Hematopoietic multipotent progenitor cell treated with erythropoietin and hydrocortisone succinate and interleukin-3 and kit ligand, for 15 days (in vitro differentiated cells): ENCODE results near the gene SYNGR3.
A peak's percentile ranks its signal among the peaks of the same experiment; 100 is the strongest.

Experiments
- DNase-seq: peaks from one replicate; pipeline ENCODE4 v3.0.0-alpha.2; 2015; ENCODE audit warnings: low spot score

The SYNGR3 gene

DNA sequence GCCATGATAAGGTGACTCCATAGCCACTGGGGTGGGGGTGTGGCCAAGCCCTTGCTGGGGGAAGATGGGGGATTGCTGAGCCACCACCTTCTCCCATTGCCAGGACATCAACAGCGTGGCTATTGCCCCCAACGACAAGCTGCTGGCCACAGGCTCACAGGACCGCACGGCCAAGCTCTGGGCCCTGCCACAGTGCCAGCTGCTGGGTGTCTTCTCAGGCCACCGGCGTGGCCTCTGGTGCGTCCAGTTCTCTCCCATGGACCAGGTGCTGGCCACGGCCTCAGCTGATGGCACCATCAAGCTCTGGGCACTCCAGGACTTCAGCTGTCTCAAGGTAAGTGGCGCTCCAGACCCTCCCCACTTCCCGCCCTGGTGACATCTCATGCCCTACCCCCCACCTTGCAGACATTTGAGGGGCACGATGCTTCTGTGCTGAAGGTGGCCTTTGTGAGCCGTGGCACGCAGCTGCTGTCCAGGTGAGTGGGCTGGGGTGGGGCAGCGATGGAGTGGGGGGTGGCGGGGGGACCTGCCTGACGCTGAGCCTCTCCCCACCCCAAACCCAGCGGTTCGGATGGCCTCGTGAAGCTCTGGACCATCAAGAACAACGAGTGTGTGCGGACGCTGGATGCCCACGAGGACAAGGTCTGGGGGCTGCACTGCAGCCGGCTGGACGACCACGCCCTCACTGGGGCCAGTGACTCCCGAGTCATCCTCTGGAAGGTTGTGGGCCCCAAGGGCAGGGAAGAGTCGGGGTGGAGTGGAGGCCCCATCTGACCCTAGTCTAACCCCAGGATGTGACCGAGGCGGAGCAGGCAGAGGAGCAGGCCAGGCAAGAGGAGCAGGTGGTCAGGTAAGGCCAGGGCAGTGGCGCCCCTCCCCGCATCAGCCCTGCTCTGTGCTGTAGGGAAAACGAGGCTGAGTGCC, 12.6 kb upstream of the SYNGR3 start:
- no peak for DNase-seq

DNA sequence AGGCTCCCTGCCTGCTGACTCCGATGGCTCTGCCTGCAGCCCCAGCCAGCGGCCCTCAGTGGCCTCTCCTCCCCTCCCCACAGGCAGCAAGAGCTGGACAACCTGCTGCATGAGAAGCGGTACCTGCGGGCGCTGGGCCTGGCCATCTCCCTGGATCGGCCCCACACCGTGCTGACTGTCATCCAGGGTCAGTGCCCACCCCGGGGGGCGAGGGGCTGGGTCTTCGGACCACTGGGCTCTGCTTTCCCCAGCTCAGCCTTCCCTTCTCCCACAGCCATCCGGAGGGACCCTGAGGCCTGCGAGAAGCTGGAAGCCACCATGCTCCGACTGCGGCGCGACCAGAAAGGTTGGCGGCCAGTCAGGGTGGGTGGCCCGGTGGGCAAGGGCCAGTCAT, 11.9 kb upstream of the SYNGR3 start:
- DNase-seq, result no peak

DNA sequence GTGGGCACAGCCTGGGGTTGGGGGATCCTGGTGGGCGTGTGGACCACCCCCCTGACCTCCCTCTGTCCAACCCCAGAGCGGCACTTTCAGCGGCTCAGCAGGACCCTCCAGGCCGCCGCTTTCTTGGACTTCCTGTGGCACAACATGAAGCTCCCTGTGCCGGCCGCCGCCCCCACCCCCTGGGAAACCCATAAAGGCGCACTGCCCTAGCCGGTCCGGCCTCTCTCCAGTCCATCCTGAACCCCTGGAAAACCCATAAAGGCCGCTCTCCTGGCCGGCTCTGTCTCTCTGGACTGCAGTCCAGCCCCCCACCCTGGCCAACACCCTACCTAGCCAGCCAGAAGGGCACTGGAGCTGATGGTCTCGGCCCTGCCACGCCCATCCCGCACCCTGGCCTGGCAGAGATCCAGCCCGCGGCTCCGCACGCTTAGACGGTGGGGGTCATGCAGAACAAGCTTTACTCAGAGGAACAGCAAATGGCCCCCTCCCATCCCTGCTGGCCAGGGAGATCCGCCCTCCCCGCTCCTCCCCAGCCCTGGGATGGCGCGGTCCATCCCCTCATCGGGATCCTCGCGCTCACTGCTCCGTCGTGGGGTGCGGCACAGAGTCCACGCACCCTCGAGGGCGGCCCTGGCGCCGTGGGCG, 11.2 kb upstream of the SYNGR3 start:
- DNase-seq, result no peak

DNA sequence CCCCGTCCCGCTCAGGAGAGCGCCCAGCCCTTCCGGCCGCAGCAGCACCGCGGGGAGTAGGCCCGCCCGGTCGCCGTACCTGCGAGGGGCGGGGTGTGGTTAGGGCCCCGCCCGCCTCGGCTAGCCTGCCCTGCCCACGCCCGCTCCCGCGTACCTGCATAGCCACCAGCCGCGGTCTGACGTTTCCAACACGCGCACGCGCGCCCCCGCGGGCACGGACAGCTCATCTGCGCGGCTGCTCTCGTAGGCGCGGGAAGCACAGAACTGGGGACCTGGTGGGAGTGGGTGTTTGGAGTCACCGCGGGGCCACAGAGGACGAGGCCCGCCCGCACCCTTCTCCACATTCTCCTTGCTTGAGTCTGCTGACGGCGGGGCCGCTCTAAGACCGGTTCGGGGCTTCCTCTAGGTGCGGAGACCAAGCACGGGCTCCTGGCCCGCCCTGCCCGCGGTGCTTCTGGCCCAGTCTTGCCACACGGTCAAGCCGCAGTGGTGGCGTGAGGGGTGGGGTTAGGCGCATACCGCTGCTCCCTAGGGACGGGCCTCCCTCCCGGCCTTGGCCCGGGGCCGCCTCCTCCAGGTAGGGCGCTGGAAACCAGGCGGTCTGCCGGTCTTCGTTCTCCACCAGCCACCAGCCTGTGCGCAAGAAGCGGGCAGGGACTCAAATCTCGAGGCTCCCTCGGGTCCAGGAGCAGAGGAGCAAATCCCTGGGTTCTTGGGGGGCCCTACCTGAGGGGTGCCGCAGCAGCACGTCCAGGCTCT, 10.3 kb upstream of the SYNGR3 start:
- DNase-seq, result no peak

DNA sequence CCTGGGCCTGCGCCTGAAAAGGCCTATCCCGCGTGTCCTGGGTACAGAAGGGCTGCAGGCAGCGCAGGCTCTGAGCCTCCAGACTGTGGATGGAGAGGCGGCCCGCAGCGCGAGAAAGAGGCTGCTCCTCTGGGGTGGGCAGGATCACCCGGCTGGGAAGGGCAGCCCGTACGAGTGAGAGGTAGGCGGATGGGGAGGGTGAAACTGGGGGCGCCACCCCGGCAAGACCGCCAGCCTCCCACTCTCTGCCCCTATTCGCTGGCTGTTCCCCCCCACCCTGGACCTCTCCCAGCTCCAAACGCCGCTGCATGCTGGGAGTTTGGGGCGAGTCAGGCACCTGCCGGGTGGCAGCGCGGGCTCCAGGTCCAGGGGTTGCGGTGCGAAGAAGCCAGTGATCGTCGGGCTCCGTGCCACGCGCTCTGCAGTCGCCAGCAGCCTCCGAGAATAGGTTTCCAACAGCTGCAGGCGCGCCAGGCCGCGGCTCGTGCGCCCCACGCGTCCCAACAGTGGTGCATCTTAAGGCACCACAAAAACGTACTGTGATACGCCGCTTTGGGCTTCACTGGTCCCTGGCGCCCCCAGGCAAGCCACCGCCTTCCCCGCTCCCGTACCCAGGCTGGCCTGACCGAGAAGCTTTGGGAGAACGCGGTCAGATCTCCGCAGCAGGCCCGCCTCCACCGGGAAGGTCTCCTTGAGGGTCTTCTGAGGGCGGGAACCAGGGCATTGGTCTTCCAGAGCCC, 9.6 kb upstream of the SYNGR3 start:
- no peak for DNase-seq

DNA sequence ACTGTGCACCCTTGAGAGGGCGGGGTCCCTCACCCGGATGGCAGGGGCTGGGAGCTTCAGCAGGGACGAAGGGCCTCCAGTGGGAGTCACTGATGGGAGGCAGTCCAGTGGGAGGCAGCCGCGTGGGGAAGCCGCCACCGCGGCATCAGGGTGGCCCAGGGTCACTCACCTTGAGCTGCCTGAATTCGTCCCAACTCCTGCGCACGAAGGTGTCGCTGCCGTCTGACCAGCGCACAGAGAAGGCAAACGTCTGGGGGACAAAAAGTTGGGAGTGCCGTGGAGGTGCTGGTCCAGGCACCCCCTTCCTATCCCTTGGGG, 9.0 kb upstream of the SYNGR3 start:
- DNase-seq, result no peak

DNA sequence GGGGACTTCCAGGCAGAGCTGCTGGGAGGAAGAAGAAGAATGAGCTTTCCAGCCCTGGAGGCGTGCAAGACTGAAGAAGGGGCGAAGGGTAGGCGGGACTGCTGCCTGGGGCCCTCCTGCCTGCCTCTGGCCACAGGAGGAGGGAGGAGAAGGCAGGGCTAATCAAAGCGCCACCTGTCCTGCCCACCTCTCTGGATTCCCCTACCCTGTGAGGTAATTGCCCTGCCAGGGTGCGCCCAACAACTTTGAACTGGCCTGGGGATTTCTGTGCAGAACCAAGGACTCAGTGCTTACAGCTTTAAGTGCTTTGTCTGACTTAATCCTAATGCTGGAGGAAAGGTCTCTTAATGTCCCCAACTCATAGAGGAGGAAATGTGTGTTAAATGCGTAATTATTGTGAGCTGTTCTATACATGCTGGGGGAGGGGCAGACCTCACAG, 8.4 kb upstream of the SYNGR3 start, which contains the start of gene NOXO1:
Gene NOXO1 (minus strand): TSS at position 72 of the 439 bp plus-strand sequence. CDS start 290 bp downstream, outside the sequence.
- DNase-seq, result no peak

DNA sequence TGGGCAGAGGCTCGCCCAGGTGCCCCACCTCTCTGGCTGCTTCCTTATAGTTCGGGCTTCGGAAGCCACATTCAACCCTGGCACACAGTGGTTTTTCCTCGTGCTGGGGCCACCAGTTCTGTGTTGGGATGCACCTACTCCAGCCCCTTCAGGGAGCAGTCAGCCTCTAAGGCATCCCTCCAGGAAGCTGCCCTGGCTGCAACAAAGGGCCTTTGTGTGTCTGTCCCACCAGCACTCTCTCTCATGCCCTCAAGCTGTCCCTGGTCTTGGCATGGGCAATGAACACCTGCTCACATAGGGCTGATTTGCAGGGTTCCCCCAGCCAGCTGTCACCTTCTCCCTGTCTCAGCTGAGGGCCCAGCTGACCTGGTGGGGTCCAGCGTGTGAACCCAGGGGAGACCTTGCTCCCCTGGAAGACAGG, 7.7 kb upstream of the SYNGR3 start:
- no peak for DNase-seq

DNA sequence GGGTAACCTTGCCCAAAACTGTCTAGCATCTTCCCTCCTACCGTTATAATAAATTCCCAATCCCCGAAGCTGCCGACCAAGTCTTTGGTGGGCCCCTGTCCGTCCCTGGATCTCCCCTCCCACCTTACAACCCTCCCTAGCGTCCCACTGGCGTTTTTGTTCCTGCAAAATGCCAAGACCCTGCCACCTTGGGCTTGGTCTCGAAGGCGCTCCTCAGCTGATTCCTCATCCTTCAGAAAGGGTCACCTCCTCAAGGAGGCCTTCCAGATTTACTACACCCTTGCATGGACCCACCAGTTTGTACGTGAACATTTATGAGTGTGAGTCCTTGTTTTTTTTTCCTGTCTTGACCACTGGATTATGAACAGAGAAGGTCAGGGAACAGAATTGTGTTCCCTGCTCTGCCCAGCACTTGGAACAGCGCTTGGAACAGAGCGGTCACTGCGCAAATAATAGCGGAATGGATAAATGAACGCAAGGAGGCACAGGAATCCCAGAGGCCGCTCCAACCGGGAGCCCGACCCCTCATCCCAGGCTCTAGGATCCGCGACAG, 6.7 kb upstream of the SYNGR3 start:
- DNase-seq, result no peak

DNA sequence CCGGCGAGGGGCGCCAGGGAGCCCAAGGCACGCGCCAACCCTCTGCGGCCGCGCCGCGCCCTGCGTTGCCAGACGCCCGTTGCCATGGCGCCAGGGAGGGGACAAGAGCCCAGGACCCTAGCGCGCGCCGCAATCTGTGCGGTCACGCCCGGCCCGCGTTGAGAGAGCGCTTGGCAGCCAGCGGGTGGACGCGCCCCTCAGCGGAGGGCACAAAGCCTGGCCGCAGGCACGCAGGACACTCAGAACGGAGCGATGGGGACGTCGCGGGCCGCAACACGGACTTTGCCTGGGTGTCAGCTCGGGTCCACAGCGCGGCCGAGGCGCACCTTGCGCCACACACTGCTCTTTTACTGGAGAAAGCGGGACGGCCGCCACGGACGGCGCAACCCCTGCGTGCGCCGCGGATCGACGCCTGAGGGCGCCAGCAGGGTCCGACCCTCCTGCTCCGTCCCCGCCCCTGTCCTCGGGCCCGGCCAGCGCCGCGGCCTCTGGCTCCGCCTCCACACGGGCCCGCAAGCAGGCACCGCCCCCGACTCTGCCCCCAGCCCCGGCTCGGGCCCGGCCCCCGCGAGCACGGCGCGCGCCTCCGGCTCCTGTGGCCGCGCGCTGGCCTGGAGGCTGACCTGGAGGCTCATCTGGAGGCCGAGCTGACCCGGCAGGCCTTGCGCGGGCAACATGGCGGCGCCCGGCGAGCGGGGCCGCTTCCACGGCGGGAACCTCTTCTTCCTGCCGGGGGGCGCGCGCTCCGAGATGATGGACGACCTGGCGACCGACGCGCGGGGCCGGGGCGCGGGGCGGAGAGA, 6.0 kb upstream of the SYNGR3 start, which contains the start of gene GFER:
Gene GFER (plus strand): TSS at position 650 of the 803 bp plus-strand sequence. CDS start 26 bp downstream, at position 676.
- peak; percentile 76 for DNase-seq

DNA sequence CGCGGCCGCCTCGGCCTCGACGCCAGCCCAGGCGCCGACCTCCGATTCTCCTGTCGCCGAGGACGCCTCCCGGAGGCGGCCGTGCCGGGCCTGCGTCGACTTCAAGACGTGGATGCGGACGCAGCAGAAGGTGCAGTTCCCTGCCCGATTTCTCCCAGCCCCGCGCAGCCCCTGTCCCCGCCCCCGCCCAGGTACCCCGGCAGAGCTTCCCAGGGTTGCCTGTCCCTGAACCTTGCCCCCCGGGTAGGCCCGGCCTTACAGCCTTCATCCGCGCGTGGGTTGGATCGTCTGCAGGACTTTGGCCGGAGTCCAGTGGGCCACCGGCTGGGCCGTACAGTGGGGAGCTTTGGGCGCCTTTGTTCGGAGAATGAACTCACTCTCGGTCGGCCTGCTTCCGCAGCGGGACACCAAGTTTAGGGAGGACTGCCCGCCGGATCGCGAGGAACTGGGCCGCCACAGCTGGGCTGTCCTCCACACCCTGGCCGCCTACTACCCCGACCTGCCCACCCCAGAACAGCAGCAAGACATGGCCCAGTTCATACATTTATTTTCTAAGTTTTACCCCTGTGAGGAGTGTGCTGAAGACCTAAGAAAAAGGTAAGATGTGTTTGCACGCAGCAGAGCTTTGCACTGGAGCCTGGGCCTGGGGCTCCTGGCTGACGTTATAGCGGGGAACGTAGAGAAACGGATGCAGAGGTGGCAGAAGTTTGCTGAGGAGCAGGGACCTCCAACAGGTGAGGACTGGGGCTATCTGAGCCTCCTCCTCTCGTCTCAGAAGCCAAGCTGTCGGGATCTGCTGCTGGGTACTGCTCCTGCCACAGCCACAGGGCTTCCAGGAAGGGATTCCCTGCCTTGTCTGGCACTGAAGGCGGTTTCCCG, 5.2 kb upstream of the SYNGR3 start:
- DNase-seq, result peak; percentile 15

DNA sequence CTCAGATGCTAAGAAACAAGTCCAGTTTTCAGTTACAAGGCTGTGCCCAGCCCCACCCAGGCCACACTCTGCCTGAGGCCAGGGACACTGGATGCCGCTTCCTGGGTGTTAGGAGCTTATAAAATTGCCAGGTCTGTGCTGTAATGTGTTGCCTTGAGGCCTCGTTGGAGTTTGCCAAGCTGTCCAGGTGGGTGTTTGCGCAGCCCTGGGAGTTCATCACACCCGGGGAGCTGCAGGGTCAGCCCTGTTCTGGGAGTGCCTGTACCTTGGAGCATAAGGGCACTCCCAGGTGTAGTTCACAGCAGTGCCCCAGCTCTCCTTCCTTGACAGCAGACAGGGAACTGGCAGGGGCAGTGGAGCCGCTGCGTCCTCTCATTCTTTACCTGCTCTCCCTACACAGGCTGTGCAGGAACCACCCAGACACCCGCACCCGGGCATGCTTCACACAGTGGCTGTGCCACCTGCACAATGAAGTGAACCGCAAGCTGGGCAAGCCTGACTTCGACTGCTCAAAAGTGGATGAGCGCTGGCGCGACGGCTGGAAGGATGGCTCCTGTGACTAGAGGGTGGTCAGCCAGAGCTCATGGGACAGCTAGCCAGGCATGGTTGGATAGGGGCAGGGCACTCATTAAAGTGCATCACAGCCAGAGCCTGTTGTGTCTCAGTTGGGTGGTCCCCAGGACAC, 4.2 kb upstream of the SYNGR3 start:
- no peak for DNase-seq

DNA sequence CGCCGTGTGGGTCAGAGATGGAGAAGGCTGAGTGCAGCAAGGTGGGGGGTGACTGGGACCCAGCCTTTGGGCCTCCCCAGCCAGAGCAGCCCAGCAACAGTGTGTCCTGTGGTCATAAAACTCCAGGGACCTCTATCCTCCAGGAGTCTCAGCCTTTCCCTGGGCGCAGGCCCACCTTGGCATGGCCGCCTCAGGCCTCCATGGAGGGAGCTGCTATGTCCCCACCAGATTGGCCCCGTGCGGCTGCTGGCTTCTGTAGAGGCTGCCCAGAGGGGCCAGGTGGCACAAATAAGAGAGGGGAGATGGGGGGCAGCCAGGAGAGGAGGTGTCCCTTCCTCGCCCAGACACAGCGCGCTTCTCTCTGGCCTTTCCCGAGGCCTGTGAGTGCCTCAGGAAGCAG, 2.6 kb upstream of the SYNGR3 start:
- DNase-seq, result no peak

DNA sequence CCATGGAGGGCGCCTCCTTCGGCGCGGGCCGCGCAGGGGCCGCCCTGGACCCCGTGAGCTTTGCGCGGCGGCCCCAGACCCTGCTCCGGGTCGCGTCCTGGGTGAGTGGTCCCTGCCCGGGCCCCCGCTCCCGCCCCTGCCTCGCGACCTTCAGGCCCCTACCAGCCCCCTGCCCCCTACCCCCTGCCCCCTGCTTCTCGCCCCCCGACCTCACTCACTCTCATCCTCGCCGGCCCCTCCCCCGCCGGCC, 256 bp downstream of the SYNGR3 start:
- DNase-seq, result no peak

DNA sequence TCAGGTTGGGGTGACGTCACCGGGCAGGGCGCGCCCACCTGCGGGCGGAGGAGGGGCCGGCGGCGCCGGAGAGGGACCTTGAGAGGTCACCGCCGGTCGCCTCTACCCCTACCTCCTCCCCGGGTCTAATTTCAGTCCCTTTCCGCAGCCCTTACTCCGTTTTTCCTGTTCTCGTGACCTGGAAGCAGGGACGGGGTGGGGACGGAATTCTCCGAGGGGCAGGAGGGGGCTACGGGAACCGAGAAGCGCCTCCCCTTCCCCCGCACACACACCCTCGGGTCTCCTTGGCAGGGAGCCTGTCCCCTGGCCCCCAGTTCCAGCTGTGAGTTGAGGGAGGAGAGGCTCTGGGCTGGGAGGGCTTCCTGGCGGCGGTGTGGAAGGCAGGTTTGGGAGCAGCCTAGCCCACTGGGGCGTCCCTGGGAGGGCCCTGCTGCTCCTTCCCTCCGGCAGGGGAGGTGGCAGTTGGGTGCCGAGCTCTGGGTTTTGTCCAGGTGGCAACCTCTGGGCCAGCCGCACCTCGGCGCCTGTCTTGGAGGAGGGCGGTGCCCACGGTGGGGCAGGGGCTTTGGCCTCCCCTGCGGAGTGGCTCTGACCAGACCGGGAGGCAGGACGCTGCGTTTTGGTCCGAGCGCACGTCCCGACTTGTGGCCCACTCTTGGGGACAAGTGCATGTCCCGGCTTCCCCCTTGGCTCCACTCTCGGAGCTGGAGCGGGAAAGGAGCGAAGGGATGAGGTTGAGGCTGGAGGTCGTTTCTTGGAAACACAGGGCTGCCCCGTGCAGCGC, 773 bp downstream of the SYNGR3 start:
- no peak for DNase-seq

DNA sequence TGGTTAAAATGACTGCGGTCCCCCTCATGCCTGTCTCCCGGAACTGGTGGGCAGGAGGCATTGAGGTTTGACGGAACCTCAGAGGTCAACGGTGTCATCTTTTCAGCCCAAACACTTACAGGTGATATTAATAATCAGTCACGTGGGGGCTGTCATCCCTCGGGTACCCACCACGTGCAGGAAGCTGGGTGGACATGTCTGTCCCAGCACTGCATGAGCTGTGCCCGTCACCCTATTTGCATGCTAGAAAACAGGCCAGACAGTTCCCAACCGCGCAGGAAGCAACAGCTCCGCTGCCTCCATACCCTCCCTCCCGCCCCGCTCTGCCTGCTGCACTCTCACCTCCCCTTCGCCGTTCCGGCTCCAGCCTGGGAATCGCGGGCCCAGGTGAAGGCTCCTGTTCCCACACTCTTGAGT, 1.4 kb downstream of the SYNGR3 start:
- no peak for DNase-seq

DNA sequence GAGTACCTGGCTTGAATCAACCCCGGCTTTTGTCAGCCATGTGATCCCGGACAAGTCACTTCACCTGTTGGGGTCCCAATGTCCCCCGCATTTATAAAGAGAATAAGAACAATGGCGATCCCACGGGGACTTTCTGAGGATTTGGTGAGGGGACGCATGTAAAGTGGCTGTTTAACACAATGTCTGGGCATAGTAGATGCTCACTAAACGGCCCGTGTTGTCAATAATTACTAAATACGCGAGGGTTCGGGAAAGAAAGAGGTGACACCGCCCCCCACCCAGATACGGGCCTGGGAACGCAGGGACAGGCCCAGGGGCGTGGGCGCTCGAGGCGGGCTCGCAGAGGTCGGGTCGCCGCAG, 1.8 kb downstream of the SYNGR3 start:
- no peak for DNase-seq

DNA sequence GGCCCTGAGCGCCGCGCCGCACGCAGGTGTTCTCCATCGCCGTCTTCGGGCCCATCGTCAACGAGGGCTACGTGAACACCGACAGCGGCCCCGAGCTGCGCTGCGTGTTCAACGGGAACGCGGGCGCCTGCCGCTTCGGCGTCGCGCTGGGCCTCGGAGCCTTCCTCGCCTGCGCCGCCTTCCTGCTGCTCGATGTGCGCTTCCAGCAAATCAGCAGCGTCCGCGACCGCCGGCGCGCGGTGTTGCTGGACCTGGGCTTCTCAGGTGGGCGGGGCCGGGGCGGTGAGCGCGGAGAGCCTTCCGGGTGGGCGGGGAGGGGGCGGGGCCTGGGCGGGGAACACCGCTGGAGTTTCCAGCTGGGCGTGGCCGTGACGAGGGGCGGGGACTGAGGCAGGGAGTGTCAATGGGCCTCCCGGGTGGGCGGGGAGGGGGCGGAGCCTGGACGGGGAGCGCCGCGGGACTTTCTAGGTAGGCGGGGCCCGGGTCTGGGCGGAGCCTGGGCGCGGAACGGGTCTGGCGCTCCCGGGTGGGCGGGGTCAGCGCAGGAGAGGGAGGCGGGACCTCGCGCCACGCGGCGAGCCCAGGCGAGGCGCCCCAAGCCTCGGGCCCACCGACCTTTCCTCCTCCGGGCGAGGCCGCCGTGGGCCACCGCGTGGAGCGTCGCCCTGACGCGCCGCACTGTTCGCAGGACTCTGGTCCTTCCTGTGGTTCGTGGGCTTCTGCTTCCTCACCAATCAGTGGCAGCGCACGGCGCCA, 2.4 kb downstream of the SYNGR3 start:
- DNase-seq, result peak; percentile 96
